ENCODE measurements around the gene RARRES1.

DNA sequence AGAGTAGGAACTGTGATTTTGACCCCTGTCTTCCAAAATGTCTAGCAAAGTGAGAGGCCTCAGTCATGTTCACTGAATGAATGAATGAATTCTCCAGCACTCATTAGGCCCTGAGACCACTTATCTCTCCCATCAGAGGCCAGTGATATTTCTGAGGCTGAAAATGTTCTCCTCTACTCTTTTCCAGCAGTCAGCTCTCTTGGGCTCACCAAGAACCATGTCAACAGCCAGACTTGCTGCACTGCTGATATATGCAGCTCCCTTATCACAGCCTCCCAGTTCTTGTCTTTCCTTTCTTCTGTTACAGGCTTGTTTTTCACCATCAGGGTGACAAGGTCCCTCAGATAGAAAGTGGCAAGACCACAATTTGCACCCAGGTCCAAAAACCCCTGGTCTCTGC is 40.9 kb upstream of the RARRES1 start:
- TF ChIP-seq, protein P1, sequence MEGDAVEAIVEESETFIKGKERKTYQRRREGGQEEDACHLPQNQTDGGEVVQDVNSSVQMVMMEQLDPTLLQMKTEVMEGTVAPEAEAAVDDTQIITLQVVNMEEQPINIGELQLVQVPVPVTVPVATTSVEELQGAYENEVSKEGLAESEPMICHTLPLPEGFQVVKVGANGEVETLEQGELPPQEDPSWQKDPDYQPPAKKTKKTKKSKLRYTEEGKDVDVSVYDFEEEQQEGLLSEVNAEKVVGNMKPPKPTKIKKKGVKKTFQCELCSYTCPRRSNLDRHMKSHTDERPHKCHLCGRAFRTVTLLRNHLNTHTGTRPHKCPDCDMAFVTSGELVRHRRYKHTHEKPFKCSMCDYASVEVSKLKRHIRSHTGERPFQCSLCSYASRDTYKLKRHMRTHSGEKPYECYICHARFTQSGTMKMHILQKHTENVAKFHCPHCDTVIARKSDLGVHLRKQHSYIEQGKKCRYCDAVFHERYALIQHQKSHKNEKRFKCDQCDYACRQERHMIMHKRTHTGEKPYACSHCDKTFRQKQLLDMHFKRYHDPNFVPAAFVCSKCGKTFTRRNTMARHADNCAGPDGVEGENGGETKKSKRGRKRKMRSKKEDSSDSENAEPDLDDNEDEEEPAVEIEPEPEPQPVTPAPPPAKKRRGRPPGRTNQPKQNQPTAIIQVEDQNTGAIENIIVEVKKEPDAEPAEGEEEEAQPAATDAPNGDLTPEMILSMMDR (conservative IDR thresholded peaks at IDR 0.05; ENCODE audit: low read length) = no peak
- no peak for TF ChIP-seq EZH2phosphoT487 (IDR thresholded peaks at IDR 0.05; ENCODE audit: borderline replicate concordance, low read depth, low read length)
